Uterus (tissue), 2 donors: ENCODE results near the gene ANKDD1A.

ENCODE experiments used
- POLR2A ChIP-seq, 2 donors: fragments of 450-650 bp; IDR thresholded peaks; one replicate each; pipeline ENCODE4 v1.6.1; 2016; ENCODE audit warnings: antibody characterized with exemption in 2 of 2, mild to moderate bottlenecking in 1 of 2, moderate library complexity in 1 of 2
- TF ChIP-seq, protein P1 (sequence below), 4 experiments: fragments of 200-600 bp in 2 of 4; fragments of 450-650 bp in 2 of 4; sonication (generic) in 2 of 4; IDR thresholded peaks; one replicate each; pipeline ENCODE4 v1.5.1; 2016 to 2019; ENCODE audit warnings: antibody characterized with exemption in 4 of 4, mild to moderate bottlenecking in 2 of 4, moderate library complexity in 1 of 4

DNA sequence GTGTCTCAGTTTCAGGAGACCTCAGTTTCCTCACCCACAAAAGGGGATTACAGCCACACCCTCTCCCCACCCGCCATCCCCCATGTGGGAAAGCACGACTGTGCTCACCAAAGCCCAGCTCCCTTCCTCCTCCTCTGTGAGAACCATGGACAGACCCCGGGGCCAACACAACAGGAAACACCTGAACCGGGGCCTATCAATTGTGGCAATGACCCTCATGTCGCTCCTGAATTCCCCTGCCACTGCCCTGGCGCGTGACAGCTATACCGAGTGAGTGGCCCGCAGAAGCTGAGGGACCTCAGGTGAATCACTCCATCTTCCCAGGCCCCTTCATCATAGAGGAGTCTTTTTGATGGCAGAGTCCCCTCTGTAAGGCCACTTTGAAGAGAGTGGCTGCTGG is 41.3 kb upstream of the ANKDD1A start:
- no peak for TF ChIP-seq POLR2A (IDR thresholded peaks at IDR 0.05)
- TF ChIP-seq, protein P1, sequence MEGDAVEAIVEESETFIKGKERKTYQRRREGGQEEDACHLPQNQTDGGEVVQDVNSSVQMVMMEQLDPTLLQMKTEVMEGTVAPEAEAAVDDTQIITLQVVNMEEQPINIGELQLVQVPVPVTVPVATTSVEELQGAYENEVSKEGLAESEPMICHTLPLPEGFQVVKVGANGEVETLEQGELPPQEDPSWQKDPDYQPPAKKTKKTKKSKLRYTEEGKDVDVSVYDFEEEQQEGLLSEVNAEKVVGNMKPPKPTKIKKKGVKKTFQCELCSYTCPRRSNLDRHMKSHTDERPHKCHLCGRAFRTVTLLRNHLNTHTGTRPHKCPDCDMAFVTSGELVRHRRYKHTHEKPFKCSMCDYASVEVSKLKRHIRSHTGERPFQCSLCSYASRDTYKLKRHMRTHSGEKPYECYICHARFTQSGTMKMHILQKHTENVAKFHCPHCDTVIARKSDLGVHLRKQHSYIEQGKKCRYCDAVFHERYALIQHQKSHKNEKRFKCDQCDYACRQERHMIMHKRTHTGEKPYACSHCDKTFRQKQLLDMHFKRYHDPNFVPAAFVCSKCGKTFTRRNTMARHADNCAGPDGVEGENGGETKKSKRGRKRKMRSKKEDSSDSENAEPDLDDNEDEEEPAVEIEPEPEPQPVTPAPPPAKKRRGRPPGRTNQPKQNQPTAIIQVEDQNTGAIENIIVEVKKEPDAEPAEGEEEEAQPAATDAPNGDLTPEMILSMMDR (IDR thresholded peaks at IDR 0.05), result no peak
